HPDE6-E6E7 (cell line): Measurements from ENCODE around the gene SERPINE1.
A peak's percentile ranks its signal among the peaks of the same experiment; 100 is the strongest.
"Not testable (repeated sequence)": the region's sequence is repeated elsewhere in the genome, so short reads cannot be mapped to it uniquely, and the experiment has no call there.

Experiments used
- DNase-seq: peaks from one replicate; pipeline ENCODE4 v3.0.0; 2011; ENCODE audit warnings: missing footprints; ENCODE audit errors: extremely low spot score

Gene SERPINE1

DNA sequence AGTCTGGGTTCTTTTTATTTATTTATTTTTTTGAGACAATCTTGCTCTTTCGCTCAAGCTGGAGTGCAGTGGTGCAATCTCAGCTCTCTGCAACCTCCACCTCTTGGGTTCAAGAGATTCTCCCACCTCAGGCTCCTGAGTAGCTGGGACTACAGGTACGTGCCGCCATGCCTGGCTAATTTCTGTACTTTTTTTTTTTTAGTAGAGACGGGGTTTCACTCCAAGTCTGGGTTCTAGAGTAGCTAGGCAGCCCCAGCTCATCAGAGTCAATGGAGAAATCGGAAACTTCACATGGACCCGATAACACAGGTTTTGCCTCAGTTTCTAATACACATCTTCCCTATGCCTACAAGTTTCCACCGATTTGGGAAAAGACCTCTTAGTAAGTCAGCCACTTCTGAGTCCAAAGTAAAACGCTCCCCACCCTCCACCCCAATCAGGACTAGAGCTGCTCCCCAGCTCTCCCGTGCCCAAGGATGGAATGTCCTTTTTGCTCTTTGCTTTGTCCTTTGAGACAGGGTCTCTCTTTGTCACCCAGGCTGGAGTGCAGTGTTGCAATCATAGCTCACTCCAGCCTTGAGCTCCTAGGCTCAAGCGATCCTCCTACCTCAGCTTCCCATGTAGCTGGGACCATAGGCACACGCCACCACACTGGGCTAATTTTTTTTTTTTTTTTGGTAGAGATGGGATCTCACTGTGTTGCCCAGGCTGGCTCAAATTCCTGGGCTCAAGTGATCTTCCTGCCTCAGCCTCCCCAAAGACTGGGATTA, 3.8 kb upstream of the SERPINE1 start:
- no peak for DNase-seq

DNA sequence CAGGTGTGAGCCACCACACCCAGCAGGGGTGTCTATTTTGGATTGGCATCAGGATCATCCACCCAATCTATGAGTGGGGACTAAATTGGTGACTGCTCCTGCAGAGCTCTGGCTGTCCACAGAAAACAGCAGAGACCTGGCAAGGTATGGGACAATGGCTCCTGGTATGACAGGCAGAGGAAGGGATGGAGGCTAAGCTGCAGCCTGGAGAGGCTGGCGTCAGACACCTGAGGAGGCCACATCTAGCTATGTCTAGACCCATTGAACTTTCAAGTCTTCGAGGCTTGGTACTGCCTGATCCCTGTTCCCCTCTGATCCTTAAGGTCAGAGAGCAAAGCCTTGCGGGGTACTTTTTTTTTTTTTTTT, 3.2 kb upstream of the SERPINE1 start:
- DNase-seq, result no peak

DNA sequence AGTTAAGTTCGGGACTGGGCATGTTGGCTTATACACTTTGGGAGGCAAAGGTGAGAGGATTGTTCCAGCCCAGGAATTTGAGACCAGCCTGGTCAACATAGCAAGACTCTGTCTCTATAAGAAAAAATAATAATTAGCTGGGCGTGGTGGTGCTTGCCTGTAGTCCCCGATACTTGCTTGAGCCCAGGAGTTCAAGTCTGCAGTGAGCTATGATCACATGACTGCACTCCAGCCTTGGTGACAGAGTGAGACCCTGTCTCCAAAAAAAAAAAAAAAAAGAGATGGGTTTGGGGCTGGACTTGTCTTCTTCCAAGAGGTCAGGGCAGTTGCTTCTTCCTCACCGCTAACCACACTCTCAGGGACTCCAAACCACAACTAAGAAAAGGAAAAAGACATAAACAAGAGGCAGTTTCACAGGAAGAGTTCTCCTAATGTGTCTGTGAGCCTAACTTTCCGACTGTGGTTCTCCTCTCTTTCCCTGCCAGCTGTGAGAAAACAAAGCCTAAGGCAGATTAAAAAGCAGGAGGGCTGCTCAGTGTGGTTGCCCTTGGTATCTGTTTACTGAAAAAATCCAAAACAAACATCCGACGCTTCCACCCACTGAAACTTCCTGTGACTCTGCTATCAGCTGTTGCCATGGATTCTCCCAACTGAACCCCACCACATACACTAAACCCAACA, 2.4 kb upstream of the SERPINE1 start:
- DNase-seq, result no peak

DNA sequence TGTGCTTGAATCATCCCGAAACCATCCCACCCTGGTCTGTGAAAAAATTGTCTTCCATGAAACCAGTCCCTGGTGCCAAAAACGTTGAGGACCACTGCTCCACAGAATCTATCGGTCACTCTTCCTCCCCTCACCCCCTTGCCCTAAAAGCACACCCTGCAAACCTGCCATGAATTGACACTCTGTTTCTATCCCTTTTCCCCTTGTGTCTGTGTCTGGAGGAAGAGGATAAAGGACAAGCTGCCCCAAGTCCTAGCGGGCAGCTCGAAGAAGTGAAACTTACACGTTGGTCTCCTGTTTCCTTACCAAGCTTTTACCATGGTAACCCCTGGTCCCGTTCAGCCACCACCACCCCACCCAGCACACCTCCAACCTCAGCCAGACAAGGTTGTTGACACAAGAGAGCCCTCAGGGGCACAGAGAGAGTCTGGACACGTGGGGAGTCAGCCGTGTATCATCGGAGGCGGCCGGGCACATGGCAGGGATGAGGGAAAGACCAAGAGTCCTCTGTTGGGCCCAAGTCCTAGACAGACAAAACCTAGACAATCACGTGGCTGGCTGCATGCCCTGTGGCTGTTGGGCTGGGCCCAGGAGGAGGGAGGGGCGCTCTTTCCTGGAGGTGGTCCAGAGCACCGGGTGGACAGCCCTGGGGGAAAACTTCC, 784 bp upstream of the SERPINE1 start:
- peak; percentile 77 for DNase-seq

DNA sequence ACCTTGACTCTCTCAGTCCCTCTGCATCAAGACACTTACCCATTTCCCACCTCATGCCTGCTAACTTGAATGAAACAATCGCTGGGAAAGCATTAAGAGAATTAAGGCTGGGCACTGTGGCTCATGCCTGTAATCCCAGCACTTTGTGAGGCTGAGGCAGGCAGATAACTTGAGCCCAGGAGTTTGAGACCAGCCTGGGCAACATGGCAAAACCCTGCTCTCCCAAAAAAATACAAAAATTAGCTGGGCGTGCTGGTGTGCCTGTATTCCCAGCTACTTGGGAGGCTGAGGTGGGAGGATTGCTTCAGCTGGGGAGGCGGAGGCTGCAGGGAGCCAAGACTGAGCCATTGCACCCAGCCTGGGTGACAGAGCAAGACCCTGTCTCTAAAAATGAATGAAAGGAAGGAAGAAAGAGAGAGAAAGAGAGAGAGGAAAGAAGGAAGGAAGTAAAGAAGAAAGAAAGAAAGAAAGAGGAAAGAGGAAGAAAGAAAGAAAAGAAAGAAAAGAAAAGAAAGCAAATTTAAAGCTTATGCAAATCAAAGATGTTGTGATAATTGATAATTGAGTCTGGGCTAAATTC, 646 bp downstream of the SERPINE1 start:
- no peak for DNase-seq

DNA sequence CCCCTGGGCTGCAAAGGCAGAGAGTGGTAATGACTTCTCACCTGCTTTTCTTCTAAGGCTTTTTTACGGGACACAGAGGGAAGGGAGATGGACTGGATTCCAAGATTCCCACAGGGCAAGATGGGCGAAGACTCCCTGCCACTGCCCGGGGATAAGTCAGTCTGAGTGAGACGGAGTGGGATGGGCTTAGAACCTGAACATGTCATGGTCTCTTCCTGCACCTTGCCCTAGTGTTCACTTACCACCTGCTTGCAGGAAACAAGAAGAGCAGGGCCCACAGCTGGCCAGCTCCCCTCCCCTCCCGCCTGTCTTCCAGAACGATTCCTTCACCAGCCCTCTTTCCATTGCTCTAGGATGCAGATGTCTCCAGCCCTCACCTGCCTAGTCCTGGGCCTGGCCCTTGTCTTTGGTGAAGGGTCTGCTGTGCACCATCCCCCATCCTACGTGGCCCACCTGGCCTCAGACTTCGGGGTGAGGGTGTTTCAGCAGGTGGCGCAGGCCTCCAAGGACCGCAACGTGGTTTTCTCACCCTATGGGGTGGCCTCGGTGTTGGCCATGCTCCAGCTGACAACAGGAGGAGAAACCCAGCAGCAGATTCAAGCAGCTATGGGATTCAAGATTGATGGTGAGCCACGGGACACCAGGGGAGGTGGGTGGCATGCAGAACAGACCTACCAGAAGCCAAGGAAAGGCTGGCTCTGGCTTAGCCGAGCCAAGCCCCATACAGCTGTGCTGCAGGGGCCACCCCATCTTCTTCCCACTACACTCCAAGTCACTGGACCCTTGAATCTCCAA, 1.3 kb downstream of the SERPINE1 start:
- no peak for DNase-seq

DNA sequence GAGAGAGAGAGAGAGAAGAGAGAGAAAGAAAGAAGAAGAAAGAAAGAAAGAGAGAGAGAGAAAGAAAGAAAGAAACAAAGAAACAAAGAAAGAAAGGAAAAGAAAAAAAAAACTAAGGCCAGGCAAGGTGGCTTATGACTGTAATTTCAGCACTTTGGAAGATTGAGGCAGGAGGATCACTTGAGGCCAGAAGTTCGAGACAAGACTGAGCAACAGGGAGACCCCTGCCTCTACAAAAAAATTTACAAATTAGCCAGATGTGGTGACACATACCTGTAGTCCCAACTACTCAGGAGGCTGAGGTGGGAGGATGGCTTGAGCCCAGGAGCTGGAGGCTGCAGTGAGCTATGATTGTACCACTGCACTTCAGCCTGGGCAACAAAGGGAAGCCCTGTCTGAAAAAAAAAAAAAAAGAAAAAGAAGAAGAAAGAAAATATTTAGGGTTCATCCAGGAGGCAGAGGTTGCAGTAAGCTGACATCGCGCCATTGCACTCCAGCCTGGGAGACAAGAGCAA, 2.8 kb downstream of the SERPINE1 start:
- no peak for DNase-seq

DNA sequence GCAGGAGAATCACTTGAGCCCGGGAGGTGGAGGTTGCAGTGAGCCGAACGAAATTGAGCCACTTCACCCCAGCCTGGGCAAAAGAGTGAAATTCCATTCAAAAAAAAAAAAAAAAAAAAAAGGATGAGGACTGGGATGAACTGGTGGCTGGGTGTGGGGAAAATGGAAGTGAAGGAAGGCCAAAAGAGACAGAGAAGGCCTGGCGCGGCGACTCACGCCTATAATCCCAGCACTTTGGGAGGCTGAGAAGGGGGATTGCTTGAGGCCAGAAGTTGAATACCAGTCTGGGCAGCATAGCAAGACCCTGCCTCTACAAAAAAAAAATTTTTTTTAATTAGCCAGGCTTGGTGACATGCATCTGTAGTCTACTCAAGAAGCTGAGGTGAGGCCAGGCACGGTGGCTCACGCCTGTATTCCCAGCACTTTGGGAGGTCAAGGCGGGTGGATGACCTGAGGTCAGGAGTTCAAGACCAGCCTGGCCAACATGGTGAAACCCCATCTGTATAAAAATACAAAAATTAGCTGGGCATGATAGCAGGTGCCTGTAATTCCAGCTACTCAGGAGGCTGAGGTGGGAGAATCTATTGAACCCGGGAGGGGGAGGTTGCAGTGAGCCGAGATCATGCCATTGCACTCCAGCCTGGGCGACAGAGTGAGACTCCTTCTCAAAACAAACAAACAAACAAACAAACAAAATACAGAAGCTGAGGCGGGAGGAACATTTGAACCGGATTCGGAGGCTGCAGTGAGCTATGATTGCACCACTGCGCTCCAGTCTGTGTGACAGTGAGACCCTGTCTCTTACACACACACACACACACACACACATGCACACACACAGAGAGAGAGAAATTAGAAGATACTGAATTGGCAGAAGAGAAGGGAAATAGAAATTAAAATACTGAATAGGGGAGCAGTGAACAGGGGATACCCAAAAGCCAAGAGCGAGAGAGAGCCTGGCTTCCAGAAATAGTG, 6.0 kb downstream of the SERPINE1 start:
- DNase-seq, result not testable (repeated sequence)

DNA sequence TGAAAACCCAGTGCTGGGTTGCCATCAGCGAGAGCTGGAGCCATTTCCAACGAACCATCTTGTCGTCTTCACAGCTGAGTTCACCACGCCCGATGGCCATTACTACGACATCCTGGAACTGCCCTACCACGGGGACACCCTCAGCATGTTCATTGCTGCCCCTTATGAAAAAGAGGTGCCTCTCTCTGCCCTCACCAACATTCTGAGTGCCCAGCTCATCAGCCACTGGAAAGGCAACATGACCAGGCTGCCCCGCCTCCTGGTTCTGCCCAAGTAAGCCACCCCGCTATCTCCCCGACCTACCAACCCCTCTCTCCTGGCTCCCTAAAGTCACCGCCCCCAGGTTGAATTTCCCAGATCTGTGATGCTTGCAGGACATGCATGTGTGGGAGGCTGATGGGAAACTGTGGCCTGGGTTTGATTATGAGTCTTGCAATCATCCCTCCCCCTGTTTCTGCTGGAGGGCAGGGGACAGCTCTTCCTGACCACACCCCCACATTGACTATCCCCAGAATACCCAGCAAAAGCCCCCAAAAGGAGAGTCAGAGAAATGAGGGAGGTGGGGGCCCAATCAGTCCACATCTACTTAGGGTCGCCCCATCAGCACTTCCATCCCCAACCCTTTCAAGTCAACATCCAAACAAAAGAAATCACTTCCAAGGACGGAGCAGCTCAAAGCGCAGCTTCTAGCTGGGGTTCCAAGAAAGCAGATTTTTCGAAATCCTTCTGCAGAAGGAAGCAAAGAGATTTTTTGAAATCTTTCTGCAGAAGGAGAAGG, 6.9 kb downstream of the SERPINE1 start:
- no peak for DNase-seq

DNA sequence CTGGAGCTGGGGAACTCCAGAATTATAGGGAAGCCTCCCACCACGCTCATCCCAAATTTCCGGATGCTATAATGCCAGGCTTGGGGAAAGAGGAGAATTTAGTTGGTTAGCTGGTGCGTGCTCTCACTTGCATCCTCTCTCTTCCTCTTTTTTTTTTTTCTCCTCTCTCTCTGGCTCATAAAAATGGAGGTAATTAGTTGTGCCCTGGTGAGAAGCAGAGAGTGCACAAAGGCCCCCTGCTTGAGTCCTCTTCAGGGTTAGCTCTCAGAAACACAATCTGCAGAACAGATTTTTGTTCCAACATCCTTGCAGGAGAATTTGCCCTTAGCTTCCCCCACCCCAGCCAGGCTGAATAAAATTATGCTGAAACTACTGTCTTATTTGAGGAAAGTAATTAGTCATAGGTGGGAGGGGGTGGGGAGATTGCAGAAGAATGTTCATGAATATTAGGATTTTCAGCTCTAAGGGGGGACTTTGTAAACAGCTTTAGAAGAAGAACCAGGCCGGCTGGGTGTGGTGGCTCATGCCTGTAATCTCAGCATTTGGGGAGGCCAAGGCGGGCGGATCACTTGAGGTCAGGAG, 7.6 kb downstream of the SERPINE1 start:
- no peak for DNase-seq

DNA sequence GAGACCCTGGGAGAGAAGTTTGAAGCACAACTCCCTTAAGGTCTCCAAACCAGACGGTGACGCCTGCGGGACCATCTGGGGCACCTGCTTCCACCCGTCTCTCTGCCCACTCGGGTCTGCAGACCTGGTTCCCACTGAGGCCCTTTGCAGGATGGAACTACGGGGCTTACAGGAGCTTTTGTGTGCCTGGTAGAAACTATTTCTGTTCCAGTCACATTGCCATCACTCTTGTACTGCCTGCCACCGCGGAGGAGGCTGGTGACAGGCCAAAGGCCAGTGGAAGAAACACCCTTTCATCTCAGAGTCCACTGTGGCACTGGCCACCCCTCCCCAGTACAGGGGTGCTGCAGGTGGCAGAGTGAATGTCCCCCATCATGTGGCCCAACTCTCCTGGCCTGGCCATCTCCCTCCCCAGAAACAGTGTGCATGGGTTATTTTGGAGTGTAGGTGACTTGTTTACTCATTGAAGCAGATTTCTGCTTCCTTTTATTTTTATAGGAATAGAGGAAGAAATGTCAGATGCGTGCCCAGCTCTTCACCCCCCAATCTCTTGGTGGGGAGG, 10.8 kb downstream of the SERPINE1 start:
- DNase-seq, result no peak

DNA sequence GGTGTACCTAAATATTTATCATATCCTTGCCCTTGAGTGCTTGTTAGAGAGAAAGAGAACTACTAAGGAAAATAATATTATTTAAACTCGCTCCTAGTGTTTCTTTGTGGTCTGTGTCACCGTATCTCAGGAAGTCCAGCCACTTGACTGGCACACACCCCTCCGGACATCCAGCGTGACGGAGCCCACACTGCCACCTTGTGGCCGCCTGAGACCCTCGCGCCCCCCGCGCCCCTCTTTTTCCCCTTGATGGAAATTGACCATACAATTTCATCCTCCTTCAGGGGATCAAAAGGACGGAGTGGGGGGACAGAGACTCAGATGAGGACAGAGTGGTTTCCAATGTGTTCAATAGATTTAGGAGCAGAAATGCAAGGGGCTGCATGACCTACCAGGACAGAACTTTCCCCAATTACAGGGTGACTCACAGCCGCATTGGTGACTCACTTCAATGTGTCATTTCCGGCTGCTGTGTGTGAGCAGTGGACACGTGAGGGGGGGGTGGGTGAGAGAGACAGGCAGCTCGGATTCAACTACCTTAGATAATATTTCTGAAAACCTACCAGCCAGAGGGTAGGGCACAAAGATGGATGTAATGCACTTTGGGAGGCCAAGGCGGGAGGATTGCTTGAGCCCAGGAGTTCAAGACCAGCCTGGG, 11.4 kb downstream of the SERPINE1 start:
- DNase-seq, result peak; percentile 83

DNA sequence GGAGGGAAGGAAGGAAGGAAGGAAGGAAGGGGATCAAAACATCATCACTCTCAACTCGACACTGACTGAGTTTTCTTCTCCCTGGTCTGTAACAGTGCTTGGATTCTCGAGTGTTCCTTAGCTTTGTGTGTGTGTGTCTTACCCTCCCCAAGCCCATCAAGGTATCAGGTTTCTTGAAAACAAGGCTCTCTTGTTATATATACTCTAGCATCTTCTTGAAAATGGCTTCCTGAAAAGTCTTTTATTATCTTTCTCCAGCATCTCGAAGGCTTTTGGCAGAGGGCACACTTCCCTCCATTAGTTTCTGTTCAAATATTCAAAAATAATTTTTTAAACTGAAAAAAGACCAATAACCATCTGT, 13.4 kb downstream of the SERPINE1 start:
- no peak for DNase-seq

DNA sequence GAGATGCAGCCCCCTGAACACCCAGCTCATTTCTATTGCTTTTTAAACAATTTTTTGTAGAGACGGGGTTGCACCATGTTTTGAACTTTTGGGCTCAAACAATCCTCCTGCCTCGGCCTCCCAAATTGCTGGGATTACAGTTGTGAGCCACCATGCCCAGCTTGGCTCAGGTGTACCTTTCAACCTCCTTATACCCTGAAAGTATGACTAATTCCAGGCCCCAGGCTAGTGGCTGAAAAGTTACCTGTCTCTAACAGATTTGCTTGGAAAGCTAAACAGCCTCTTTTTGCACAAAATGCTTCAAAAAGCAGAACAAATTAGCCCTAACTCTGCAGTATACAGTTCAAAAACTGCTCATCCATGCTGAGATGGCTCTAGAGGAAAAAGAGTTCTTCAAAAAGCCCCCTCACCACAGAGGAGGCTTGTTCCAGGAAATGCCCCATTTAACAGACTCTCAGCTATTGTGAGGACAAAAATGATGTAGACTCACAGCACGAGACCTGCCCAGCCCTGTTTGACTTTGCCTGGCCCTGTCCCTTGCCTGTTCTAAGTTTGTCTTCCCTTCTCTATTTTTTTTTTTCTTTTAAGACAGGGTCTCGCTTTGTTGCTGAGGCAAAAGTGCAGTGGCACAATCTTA, 14.0 kb downstream of the SERPINE1 start:
- no peak for DNase-seq

DNA sequence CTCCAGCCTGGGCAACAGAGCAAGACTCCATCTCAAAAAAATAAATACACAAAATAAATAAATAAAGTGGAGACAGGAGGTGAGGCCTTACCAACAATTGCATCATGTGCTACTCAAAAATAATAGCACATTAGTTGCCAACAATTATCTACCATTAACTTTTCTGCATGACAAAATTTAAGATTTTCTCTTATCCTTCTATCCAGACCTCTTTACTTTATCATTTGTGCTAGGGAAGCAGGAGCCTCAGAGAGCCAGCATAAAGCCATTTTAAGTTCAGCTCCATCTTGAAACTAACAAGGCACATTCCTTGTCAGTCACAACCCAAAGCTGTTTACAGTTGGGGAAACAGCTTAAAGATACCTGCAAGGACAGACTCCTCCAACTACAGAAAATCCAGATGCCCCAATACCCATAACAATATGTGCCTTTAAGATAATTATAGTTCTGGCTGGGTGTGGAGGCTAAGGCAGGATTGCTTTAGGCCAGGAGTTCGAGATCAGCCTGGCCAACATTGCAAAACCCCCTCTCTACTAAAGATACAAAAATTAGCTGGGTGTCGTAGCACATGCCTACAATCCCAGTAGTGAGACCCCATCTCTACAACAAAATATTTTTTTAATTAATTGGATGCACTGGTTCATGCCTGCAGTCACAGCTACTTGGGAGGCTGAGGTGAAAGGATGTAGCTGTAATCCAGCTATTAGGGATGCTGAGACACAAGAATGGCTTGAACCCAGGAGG, 25.2 kb downstream of the SERPINE1 start:
- DNase-seq, result no peak

DNA sequence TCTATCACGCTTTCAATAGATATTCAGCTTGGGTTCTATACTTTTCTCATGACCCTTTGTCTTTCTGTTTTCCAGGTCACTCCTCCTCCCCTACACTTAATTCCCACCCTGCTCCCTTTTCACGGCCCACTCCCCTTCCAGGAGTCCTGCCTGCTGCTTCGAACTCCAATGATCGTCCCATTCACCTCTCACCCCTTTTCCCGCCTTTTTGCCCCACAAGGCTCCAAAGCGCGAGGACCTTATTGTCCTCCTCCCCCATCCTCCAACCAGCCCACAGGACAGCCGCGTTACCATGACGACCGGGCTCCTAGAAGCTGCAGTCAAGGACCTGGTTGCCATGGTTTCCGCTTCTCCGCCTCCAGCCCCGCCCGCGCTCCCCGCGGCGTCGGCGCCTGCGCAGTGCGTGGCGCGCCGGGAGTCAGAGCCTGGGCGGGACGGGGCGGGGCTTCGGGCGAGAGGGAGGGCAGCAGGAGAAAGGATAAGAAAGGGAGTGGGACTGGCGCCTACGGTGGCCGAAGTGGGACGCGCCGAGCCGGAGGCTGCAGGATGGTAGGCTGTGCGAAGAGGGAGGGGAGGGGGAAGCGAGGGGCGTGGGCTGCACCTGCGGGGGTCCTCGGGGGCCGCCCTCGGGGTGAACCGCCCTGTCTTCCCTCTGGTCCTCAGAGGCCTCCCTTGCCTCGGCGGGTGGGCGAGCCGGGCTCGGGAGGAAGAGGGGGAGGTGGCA, 27.2 kb downstream of the SERPINE1 start, which contains the start of gene AP1S1:
Gene AP1S1 (plus strand): TSS at position 508 of the 724 bp plus-strand sequence. CDS start 39 bp downstream, at position 547.
- peak; percentile 93 for DNase-seq
